Pulmonary artery endothelial cell (primary cell): ENCODE results near the gene BRD7. TPM values are rescaled to one million over a fixed set of nuclear protein-coding genes. Genes with fewer than 3 reads are reported as not detected.

Experiments
- DNase-seq: peaks from one replicate; pipeline ENCODE4 v3.0.0-alpha.2; 2011; ENCODE audit warnings: low read depth, low spot score
- total RNA-seq: library from RNA; depleted of rRNA; stranded (reverse); fragments of >200 nt; gene quantifications from 2 replicates; pipeline ENCODE4 v1.2.3, GENCODE V29; 2014

BRD7 gene
- total RNA-seq, 1 donor from 2014 or later = 55.3 TPM

DNA sequence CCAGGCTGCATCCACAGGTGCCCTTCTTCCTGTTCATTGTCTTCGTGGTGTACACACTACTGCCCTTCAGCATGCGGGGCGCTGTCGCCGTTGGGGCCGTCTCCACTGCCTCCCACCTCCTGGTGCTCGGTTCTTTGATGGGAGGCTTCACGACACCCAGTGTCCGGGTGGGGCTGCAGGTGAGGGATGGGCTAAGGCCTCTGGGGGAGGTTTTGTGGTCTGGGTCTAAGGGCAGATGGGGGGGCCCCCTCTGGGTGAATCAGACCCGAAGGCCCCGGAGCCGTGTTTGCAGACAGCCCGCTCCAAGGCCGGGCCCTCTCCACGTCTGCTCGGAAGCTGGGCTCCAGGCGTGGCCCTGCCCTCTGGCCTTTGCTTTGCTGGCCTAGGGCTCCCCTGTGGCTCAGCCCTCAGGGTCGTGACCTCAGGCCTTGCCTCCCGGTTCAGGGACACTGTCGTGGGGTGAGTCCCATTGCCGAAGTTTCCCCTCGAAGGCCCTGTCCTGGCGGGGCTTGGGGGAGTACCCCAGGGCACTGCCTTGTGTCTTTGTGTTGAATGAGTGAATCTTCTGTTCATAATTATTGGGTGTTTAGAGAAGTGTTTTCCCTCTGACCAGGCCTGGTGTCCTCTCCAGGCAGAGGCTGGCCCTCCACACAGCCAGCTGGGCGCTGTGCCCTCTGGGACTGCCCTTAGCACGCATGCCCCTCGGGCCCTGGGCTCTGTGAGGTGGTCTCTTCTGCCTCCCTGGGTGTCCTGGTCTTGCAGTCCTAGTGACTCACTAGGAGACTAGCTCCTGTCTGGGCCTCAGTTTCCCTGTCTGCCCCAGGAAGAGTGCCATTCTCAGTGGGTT is 76.8 kb downstream of the BRD7 start:
- no peak for DNase-seq

DNA sequence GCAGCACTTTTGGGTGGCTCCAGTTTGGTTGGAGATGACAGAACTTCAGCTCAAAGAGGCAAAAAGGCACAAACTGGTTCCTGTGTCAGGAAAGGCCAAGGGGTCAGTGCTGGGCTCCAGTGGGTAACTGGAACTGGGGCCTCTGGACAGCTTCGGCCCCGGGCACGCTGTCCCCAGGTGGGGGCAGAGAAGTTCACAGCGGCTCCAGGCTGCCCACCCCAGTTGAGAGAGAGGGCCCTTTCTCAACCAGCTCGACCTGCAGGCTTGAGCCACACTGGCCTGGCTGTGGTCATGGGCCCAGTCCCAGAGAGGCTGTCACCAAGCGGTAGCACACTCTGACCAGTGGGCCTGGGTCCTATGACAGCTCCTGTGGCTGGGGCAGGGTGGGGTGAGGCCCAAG is 77.9 kb downstream of the BRD7 start:
- DNase-seq = no peak

DNA sequence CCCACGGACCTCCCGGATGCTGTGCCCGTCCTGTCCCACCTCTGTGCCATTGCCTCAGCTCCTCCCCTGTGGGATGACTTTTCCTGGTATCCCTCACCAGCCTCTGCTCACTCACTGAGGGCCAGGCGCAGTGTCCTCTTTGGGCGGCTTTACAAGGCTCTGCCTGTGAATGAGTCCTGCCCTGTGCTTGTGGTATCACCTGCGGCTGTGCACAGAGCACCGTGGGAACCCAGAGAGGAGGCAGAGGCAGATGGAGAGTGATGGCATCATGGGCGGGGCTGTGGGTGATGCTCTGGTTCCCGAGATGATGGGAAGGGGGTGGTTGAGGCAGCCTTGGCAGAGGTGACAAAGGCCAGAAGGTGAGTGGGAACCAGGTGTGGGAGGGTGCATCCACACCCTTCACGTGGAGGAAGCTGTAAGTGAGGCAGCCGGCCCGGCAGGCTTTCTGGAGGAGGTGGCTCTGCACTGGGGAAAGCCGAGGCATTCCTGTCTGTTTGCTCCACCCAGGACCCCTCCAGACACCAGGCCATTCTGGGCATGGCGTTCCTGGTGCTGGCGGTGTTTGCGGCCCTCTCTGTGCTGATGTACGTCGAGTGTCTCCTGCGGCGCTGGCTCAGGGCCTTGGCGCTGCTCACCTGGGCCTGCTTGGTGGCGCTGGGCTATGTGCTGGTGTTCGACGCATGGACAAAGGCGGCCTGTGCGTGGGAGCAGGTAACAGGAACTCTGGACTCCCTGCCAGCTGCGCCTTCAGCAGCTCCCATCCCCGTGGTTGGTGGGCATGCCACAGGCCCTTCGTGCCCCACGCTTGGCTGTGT is 78.6 kb downstream of the BRD7 start:
- no peak for DNase-seq

DNA sequence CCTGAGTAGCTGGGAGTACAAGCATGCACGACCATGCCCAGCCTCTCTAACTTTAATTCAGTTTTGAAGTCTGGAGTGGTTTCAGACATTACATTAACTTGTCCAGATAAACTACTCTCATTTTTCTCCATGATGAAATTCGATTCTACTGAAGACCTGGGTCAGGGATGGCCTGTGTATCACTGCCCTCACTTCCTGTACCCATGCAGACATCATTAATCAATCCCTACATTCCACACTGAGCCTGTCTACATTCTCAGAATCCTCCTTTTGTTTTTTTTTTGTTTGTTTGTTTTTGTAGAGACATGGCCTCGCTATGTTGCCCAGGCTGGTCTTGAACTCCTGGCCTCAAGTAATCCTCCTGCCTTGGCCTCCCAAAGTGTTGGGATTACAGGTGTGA is 79.9 kb downstream of the BRD7 start:
- no peak for DNase-seq

DNA sequence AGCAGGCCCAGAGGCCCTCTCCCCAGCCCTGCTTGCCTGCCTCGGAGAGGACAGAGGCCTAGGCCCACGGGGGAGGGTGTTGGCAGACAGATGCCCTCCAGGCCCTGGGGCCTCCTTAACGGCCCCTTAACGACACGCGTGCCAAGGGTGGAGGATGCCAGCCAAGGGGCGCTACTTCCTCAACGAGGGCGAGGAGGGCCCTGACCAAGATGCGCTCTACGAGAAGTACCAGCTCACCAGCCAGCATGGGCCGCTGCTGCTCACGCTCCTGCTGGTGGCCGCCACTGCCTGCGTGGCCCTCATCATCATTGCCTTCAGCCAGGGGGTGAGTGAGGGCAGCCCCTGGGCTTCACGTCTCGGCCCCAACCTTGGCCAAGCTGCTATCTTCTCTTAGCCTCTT is 80.8 kb downstream of the BRD7 start:
- DNase-seq = no peak

DNA sequence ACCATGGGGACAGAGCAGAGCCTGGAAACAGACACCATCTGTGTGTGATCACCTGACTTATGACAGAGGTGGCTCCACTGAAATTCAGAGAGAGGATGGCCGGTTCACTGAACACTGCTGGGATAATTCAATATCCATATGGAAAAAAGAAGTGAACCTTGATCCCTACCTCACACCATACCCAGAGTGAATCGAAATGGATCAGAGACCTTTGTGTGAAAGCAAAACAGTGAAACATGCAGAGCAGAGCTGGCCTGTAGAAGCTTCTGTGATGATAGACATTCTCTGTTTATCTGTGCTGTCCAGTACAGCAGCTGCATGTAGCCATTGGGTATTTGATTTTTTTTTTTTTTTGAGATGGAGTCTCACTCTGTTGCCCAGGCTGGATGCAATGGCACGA is 82.1 kb downstream of the BRD7 start:
- DNase-seq = no peak

DNA sequence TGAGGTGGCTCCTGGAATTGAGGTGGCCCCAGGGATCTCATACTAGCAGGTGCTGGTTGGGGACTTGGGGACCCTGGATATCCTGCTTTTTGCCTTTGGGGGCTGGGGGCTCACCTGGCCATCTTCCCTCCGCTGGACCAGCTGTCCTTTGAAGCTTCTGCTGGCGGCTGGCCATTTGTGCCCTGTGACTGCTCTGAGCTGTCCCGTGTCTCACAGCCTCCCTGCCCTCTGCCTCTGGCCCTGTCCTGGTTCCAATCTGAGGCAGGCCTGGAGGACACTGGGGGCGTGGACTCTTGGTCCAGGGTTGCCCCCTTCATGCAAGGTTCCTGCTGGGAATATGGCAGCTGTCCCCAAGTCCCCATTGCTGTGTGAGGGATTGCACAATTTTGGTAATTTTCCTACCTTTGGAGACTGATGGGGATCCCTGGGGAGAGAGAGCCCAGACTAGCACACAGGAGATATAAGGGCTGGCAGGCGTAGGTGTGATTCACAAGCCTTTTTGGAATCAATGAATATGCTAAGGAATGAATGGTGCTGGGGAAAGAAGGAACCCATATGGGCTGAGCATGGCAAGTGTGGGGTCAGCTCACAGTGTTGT is 83.3 kb downstream of the BRD7 start:
- no peak for DNase-seq

DNA sequence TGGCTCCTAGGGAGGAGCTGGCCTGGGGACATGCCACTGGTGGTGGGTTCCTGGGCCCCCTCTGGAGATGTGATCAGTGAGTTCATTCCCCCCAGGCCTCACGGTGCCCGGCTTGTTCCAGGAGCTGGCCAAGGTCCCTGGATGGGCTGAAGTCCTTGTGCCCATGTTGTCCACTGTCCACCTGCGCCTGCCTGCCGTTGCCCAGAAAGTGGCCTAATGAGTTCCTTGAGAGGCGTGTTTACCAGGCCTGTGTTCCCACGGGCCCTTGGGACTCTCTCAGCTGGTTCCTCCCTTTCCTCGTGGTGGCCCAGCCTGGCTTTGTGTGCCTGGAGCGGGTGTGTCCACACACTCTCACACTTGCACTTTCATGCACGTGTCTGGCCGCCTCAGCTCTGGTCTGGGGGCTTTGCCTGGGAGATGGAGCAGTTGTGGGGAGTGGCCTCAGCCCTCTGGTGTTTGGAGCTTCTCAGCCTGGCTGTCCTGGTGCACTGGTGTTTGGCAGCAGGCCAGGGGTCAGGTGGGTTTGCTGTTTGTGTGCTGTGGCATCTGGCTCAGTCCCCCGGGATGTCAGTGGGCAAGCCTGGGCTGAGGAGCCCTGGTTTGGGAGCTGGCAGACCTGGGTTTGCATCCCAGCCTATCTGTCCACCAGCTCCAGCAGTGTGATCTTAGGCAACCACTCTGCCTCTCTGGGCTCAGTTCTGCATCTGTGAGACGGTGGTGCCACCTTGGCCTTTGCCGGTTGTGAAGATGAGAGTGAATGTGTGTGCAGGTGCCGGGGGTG is 84.5 kb downstream of the BRD7 start:
- no peak for DNase-seq

DNA sequence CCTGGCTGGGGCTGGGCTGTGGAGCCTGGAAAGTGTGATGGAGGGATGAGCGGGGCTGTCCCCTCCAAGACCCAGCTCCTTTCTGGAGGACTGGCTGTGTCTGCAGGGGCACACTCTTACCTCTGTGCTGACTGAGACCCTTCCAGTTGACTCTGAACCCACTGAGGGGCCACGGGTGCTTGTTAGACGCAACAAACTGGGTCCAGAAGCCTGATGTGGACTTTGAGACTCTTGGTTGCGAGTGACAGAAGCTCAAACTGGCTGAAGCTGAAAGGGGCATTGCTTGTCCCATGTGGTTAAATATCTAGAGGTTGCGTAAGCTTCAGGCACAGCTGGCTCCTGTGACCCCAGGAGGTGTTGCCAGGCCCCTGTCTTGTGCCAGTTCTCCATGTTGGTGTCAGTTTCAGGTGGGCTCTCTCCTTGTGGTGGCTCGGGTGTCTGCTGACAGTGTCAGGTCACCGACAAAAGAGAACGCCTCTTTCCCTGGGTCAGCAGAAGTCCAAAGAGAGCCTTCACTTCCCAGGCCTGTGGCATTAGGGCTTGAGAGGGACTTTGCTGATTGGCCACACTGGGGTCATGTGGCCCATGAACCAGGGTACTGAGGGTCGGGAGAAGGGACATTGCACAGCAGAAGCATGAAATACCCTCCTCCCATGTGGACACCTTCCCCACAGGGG is 85.7 kb downstream of the BRD7 start:
- DNase-seq = no peak

DNA sequence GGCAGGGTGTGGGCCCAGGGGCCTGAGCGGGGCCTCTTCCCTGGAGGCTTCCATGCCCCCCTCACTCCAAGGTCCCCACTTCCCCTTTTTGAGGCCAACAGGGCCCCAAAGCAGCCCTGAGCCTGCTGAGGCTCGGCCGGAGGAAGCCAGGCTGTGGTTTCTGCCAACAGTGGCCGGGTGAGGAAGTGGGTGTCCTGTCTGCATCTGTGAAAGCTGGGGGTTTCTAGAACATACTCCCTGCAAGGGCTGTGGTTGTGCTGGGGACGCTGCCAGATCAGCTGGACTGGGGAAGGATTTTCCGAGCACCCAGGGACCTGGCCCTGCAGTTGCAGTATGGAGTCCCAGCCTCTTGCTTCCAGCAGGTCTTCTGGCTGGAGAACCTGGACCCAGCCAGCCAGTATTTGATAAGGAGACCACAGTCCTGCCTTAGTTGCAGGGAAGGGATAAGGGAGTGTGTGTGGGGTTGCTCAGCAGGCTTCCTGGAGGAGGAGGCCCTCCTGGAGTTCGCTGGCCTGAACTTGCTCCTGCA is 86.7 kb downstream of the BRD7 start:
- DNase-seq = no peak

DNA sequence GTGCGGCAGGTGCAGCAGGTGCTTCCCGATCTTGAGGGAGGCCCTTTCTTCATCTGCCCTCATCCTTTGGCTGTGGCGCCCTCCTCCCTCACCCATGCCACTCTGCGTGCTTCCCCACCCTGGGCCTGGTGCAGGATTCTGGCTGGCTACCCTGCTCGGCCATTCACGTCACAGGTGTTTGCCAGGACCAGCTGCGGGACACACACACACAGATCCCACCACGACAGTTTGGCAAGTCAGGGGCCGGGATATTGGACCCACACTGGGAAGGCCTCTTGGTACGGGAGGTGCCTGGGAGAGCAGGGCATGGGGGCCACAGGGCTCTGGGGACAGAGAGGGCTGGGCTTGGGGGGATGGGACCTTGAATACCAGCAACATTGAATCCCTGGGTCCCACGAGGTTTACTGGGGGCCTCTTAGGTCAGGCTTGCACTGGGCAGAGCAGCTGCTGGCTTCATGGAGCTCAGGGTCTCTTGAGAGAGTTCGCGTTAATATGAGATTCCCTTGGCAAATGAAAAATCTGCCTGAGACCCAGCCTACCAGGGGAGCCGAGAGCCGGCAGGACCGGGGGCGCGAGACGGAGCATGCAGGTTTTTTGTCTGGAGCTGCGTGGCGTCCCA is 87.3 kb downstream of the BRD7 start:
- DNase-seq = no peak

DNA sequence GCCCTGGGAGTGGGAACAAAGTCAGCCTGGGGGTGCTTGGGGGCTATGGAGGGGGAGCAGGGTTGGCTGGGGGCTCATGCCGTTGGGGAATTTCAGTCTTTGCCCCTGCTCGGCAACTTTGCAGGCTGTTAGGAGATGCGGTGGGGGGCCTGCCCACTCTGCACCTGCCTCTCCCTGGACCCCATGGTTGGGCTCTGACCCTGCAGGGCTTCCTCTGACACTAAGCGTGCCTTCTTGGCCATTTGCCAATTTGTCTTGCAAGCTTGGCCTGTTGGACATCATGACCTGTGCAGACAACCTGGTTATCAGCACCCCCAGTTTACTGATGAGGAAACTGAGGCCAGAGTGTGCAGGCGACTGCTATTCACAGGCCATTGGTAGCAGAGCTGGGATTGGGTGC is 87.9 kb downstream of the BRD7 start:
- no peak for DNase-seq

DNA sequence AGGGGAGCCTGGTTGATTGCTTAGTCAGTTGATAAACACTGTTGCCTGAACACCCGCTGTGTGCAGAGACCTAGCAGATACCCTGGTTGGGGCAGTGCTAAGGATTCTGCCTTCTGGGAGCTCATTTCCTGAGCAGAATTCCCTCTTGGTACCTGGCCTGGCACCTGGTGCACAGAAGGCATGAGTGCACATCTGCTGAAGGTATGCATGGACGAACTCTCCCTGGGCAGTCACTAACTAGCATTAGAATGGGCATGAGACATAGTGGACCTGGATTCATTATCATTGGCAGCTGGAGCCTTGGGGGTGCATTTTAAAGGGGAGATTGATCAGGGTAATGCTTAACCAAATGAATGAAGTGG is 89.3 kb downstream of the BRD7 start:
- no peak for DNase-seq

DNA sequence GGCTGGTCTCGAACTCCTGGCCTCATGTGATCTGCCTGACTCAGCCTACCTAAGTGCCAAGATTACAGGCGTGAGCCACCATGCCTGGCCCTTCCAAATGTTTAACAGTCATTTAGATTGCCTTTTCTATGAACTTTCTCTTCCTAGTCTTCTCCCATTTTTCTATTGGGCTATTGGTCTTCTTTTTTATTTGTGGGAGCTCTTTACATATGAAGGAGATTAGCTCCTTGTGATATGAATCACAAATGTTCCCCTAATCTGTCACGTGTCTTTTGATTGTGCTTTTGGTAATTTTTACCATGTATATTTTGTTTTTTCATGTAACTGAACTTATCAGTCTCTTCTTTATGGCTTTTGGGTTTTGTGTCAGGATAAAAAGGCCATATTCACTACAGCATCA is 90.5 kb downstream of the BRD7 start:
- no peak for DNase-seq

DNA sequence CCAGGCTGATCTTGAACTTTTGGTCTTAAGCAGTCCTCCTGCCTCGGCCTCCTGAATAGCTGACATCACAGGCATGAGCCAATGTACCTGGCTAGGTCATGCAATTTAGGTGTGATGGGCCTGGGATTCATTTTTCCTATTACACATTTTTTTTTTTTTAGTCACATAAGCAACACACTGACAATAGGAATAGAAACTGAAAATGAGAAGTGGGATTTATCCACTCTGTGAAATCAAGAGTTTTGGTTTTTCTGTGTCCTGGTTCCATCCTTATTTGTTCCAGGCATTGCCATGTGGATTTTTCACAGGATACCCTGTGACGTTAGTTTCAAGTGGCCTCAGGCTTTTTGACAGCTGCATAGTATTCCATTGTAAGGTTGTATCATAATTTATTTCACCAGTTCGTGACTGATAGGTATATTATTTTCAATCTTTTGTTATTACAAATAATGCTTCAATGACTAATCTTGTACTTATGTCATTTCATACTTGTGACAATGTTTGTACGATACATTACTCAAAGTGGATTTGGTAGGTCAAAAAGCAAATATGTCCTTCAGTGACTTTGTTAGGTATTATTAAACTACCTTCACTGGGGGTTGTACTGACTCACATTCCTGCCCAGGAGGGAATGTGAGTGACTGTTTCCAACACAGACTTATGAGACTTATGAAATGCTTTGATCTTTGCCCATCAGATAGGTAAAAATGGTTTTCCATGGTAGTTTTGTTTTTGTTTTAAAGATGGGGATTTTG is 91.8 kb downstream of the BRD7 start:
- no peak for DNase-seq

DNA sequence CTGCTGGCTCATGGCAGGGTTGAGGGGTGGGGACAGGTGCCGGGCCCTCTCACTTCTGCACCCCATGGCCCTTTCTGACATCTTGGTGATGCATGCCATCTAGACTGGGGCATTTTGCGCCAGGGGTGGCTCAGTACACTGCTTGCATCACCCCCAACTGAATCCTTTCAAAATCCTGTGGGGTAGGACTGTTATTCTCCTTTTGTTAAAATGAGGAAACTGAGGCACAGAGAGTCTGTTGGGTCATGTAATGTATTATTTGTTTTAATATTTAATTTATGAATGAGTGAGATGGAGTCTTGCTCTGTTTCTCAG is 92.5 kb downstream of the BRD7 start:
- no peak for DNase-seq

DNA sequence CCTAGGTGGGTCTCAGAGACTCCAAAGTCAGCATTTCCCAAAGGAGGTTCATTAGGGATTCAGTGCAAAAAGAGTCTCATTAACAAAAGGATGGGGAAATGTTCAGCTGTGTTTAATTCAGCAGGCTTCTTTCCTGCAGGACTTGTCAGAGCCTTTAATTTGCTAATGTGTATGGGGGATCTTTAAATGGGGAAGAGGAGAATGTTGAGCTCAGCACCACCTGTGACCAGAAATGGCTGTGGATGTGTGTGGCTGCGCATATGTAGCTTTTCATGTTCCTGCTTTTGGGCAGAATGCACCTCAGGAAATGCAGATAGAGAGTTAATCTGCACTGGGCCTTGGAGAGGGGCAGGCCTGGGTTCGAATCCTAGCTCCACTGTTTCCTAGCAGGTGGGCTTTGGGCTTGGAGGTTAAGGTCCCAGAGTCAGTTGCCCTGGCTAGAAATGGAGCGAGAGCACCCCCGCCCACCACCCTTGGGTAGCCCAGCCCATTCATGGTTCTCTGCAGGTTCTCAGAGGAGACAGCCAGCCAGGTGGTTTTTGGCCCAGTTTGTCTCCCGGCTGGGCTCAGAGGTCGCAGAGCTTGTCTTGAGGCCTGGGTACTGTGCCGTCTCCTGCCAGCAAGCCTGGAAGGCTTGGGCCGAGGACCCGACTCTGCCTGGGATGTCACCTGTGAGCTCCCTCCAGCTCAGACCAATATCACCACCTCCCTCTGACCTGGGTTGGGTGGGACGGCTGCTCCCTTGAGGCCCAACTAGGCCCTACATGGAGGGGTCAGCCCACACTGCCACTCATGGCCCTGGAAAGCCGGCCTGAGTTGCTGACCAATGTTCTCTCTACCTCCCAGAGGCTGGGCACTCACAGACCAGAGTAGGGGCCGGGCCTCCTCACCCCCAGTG is 93.1 kb downstream of the BRD7 start:
- DNase-seq = no peak

DNA sequence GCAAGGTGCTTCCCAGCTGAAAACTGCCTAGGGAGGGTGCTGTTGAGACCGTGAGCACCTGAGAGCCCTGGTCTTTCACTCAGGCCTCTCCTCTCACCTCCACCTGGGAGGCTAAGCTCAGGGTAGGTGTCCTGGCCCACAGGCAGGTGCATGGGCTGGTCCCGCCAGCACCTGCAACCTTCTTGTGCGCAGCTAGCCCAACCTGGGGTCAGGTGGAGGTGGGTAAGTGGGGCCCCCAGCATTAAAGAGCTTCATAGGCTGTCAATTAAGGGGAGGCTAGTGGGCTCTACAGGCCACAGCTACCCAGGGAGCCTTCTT is 93.7 kb downstream of the BRD7 start:
- no peak for DNase-seq
